A549 (cell line): ENCODE measurements around the gene KHSRP. TPM values are rescaled to one million over a fixed set of nuclear protein-coding genes. Genes with fewer than 3 reads are reported as not detected.

Source experiments
- ATAC-seq, 2 experiments: fragments of 200-7000 bp in 1 of 2; fragments of >200 bp in 1 of 2; cut with Nextera tagmentation in 1 of 2; cut with Tn5 transposase in 1 of 2; 3 replicates each; pipeline versions ENCODE4 v1.8.0 to v1.9.1; 2018 to 2020; ENCODE audit warnings: mild to moderate bottlenecking in 1 of 2, moderate library complexity in 1 of 2
- CTCF ChIA-PET: fragments of 300-600 bp; sonication (Branson Sonifier 250); formaldehyde crosslinking; extraction: SDS; loops from one replicate; lab custom pipeline; 2021; ENCODE audit warnings: antibody characterized with exemption, inconsistent platforms; lab: Yijun Ruan, JAX
- POLR2A ChIA-PET: fragments of 350-600 bp; formaldehyde crosslinking; extraction: SDS; loops from one replicate; lab custom pipeline; 2021; ENCODE audit warnings: antibody characterized with exemption, inconsistent platforms; lab: Yijun Ruan, JAX
- DNase-seq, 2 experiments: peaks; one replicate each; pipeline versions ENCODE4 v3.0.0 to v3.0.0-alpha.2; 2011 to 2016; ENCODE audit warnings: low read depth in 1 of 2, low spot score in 1 of 2
- FAIRE-seq: peaks from 2 replicates; lab custom pipeline; 2011; peaks lifted over from hg19 to GRCh38; lab: Jason Lieb, UNC
- H3K27ac ChIP-seq, 2 experiments: fragments of >200 bp; sonication (Bioruptor Twin); formaldehyde crosslinking; 3 replicates each; pipeline ENCODE4 v1.5.1; 2016 to 2017
- H3K4me1 ChIP-seq: fragments of >200 bp; sonication (Bioruptor Twin); formaldehyde crosslinking; 3 replicates; pipeline ENCODE4 v1.6.1; 2016
- H3K4me2 ChIP-seq: fragments of >200 bp; sonication (Bioruptor Twin); formaldehyde crosslinking; 3 replicates; pipeline ENCODE4 v1.6.1; 2016
- H3K4me3 ChIP-seq: fragments of >200 bp; sonication (Bioruptor Twin); formaldehyde crosslinking; 3 replicates; pipeline ENCODE4 v1.5.1; 2016
- H3K9me3 ChIP-seq: fragments of >200 bp; sonication (Bioruptor Twin); formaldehyde crosslinking; 3 replicates; pipeline ENCODE4 v1.6.1; 2016
- BHLHE40 ChIP-seq: IDR thresholded peaks from 2 replicates; pipeline ENCODE4 v1.6.1; 2012; ENCODE audit warnings: low read depth, low read length, inconsistent platforms
- CBX8 ChIP-seq: fragments of 200-600 bp; sonication (generic); IDR thresholded peaks from 2 replicates; pipeline ENCODE4 v1.6.1; 2016
- CEBPB ChIP-seq, 2 experiments: fragments of >200 bp in 1 of 2; sonication (Bioruptor Twin) in 1 of 2; formaldehyde crosslinking in 1 of 2; IDR thresholded peaks; 2 replicates each; pipeline ENCODE4 v1.6.1; 2012 to 2016
- CHD4 ChIP-seq: fragments of 200-600 bp; sonication (generic); IDR thresholded peaks from 2 replicates; pipeline ENCODE4 v1.6.1; 2016; ENCODE audit warnings: antibody characterized with exemption, mild to moderate bottlenecking, borderline replicate concordance
- CTCF ChIP-seq: fragments of >200 bp; sonication (Bioruptor Twin); formaldehyde crosslinking; IDR thresholded peaks from 3 replicates; pipeline ENCODE4 v1.5.1; 2016
- E2F6 ChIP-seq: IDR thresholded peaks from 2 replicates; pipeline ENCODE4 v1.6.1; 2012; ENCODE audit warnings: low read depth, borderline replicate concordance
- EHMT2 ChIP-seq: fragments of 200-600 bp; sonication (generic); IDR thresholded peaks from 2 replicates; pipeline ENCODE4 v1.6.1; 2016; ENCODE audit warnings: antibody characterized with exemption, low read depth, mild to moderate bottlenecking, moderate library complexity
- ESRRA ChIP-seq: fragments of 150-350 bp; IDR thresholded peaks from 2 replicates; pipeline ENCODE4 v1.6.1; 2014; ENCODE audit warnings: mild to moderate bottlenecking, low read length, borderline replicate concordance
- FOSL2 ChIP-seq, 2 experiments: fragments of 450-650 bp in 1 of 2; fragments of >200 bp in 1 of 2; sonication (Bioruptor Twin) in 1 of 2; formaldehyde crosslinking; IDR thresholded peaks; 2 replicates each; pipeline versions ENCODE4 v1.5.0 to v1.6.1; 2016 to 2020; ENCODE audit warnings: mild to moderate bottlenecking in 1 of 2, moderate library complexity in 1 of 2
- GATA3 ChIP-seq: IDR thresholded peaks from 2 replicates; pipeline ENCODE4 v1.6.1; 2012; ENCODE audit warnings: borderline replicate concordance
- HDAC2 ChIP-seq: fragments of 200-600 bp; sonication (generic); IDR thresholded peaks from 2 replicates; pipeline ENCODE4 v1.6.1; 2016
- HES2 ChIP-seq: fragments of >200 bp; sonication (Bioruptor Twin); formaldehyde crosslinking; IDR thresholded peaks from 2 replicates; pipeline ENCODE4 v1.6.1; 2016
- HEYL ChIP-seq: fragments of 250-450 bp; sonication (Bioruptor Pico); IDR thresholded peaks from 2 replicates; pipeline ENCODE4 v1.8.0; 2021; ENCODE audit warnings: mild to moderate bottlenecking, moderate library complexity
- HMGXB4 ChIP-seq: fragments of 250-450 bp; sonication (Bioruptor Pico); IDR thresholded peaks from 2 replicates; pipeline ENCODE4 v1.5.0; 2021; ENCODE audit warnings: mild to moderate bottlenecking, moderate library complexity, borderline replicate concordance
- JUNB ChIP-seq: fragments of >200 bp; sonication (Bioruptor Twin); formaldehyde crosslinking; IDR thresholded peaks from 2 replicates; pipeline ENCODE4 v1.6.1; 2016
- MAX ChIP-seq: IDR thresholded peaks from 2 replicates; pipeline ENCODE4 v1.6.1; 2012
- MAZ ChIP-seq: fragments of 150-350 bp; IDR thresholded peaks from 2 replicates; pipeline ENCODE4 v1.6.1; 2014; ENCODE audit warnings: antibody characterized with exemption, low read depth, low read length, borderline replicate concordance
- PBX3 ChIP-seq: IDR thresholded peaks from 2 replicates; pipeline ENCODE4 v1.6.1; 2012
- PHF8 ChIP-seq: fragments of 200-600 bp; sonication (generic); IDR thresholded peaks from 2 replicates; pipeline ENCODE4 v1.6.1; 2016; ENCODE audit warnings: low read depth, mild to moderate bottlenecking, antibody characterized with exemption, moderate library complexity, borderline replicate concordance
- POLR2A ChIP-seq: IDR thresholded peaks from 2 replicates; pipeline ENCODE4 v1.6.1; 2012; ENCODE audit warnings: mild to moderate bottlenecking, low read length
- RAD21 ChIP-seq, 2 experiments: fragments of >200 bp in 1 of 2; sonication (Bioruptor Twin) in 1 of 2; formaldehyde crosslinking in 1 of 2; IDR thresholded peaks in 1 of 2; conservative IDR thresholded peaks in 1 of 2; 2 replicates in 1 of 2; 3 replicates in 1 of 2; pipeline ENCODE4 v1.6.1; 2012 to 2018; ENCODE audit warnings: inconsistent platforms in 1 of 2
- RFX5 ChIP-seq: fragments of 450-650 bp; IDR thresholded peaks from 2 replicates; pipeline ENCODE4 v1.7.1; 2014; ENCODE audit warnings: antibody characterized with exemption, mild to moderate bottlenecking, moderate library complexity
- TFCP2L1 ChIP-seq: fragments of 250-450 bp; sonication (Bioruptor Pico); IDR thresholded peaks from 2 replicates; pipeline ENCODE4 v1.5.0; 2021; ENCODE audit warnings: mild to moderate bottlenecking
- WGBS: methylation state at CpG from one replicate; pipeline ENCODE4 v1.1.6; 2017; ENCODE audit errors: missing lambda C conversion rate; 5-methylcytosine and 5-hydroxymethylcytosine counted together
- polyA plus RNA-seq, 4 experiments: library from polyadenylated mRNA; depleted of rRNA in 3 of 4; stranded (reverse); fragments of >200 nt; fragmentation: RNase III in 1 of 4; extraction: RNeasy Plus Mini Kit Qiagen cat#74134 plus additional on column Dnase treatment in 1 of 4; gene quantifications; 2 replicates in 3 of 4; 3 replicates in 1 of 4; pipeline ENCODE4 v1.2.3, GENCODE V29; 2011 to 2017
- TF ChIP-seq, protein P1 (sequence below): fragments of >200 bp; sonication (Bioruptor Twin); formaldehyde crosslinking; IDR thresholded peaks from 3 replicates; pipeline ENCODE4 v1.6.1; 2016
- TF ChIP-seq, protein P2 (sequence below): fragments of 250-450 bp; sonication (Bioruptor Pico); IDR thresholded peaks from 2 replicates; pipeline ENCODE4 v1.5.0; 2020; ENCODE audit warnings: low read depth, mild to moderate bottlenecking, moderate library complexity

KHSRP gene
- polyA plus RNA-seq, 2 of the 4 experiments (the other 2 are of a cell fraction) = 54.3 to 192 TPM

GRCh38 chr19:6384381-6384780, 40.2 kb downstream of the KHSRP start:
- Histone ChIP-seq H3K4me1 (no peaks in the 10 kb centered on the region), H3K27ac (no peak overlapping the region), H3K4me3 (no peak overlapping the region), H3K4me2 (no peak overlapping the region), H3K9me3 (no peaks in the 10 kb centered on the region)
- WGBS = 93% methylated on average over 4 of the region's 4 CpGs
- TF ChIP-seq MAZ (no peak), PBX3 (no peak), HEYL (no peak), JUNB (no peak), HDAC2 (no peak), CBX8 (no peak), RAD21 (conservative IDR thresholded peaks at IDR 0.05 in 1 of 2, IDR thresholded peaks at IDR 0.05 in 1 of 2) (no peak), BHLHE40 (no peak), TFCP2L1 (no peak), E2F6 (no peak), FOSL2 (IDR thresholded peaks at IDR 0.05) (no peak), FOSL2 (CRISPR knock-in tag; IDR thresholded peaks at IDR 0.05) (no peak), ESRRA (no peak), CEBPB (IDR thresholded peaks at IDR 0.05) (no peak), MAX (no peak)
- TF ChIP-seq, protein P1, sequence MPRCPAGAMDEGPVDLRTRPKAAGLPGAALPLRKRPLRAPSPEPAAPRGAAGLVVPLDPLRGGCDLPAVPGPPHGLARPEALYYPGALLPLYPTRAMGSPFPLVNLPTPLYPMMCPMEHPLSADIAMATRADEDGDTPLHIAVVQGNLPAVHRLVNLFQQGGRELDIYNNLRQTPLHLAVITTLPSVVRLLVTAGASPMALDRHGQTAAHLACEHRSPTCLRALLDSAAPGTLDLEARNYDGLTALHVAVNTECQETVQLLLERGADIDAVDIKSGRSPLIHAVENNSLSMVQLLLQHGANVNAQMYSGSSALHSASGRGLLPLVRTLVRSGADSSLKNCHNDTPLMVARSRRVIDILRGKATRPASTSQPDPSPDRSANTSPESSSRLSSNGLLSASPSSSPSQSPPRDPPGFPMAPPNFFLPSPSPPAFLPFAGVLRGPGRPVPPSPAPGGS = no peak
- DNase-seq = no peak
- no peak for ATAC-seq
- FAIRE-seq = no peak
- POLR2A ChIA-PET = no interaction called here
- CTCF ChIA-PET = no interaction called here

DNA sequence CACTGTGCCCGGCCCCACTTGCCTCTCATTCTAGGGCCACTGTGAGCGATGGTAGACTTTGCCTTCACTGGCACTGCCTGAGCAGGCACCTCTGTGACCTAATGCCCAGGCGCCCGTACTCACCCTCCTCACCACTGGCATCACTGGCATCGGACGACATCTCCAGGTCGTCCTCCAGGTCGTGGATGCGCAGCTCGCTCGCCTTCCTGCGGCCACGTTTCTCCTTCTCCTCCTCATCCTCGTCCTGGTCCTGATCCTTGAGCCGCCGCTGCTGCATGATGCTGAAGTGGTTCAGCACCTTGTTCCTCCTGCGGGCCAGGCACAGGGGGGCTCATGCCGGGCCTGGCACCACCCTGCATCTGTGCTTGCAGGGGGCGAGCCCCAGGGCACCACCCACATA, 41.4 kb downstream of the KHSRP start:
- ChIA-PET POLR2A (no interaction called here), CTCF (no interaction called here)
- H3K4me2 ChIP-seq = no peak overlapping the region
- DNase-seq = no peak
- TF ChIP-seq HES2 = no peak
- TF ChIP-seq E2F6 = no peak
- no peak for TF ChIP-seq CTCF
- TF ChIP-seq, protein P2, sequence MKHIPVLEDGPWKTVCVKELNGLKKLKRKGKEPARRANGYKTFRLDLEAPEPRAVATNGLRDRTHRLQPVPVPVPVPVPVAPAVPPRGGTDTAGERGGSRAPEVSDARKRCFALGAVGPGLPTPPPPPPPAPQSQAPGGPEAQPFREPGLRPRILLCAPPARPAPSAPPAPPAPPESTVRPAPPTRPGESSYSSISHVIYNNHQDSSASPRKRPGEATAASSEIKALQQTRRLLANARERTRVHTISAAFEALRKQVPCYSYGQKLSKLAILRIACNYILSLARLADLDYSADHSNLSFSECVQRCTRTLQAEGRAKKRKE (CRISPR knock-in tag) = no peak
- TF ChIP-seq POLR2A = no peak
- TF ChIP-seq CHD4 = no peak
- TF ChIP-seq HMGXB4 = no peak
- TF ChIP-seq GATA3 = no peak
- TF ChIP-seq CEBPB (IDR thresholded peaks at IDR 0.05) = no peak
- TF ChIP-seq, protein P1 = no peak
- no peak for TF ChIP-seq PHF8
- TF ChIP-seq RFX5 = no peak
- no peak for TF ChIP-seq EHMT2
- TF ChIP-seq, all 56 proteins: peak for 0
- no peak for ATAC-seq
- Histone ChIP-seq H3K27ac (no peak overlapping the region), H3K4me1 (no peaks in the 10 kb centered on the region), H3K4me3 (no peak overlapping the region), H3K9me3 (no peaks in the 10 kb centered on the region)
- no peak for FAIRE-seq
- 96% methylated on average over 19 of the region's 19 CpGs for WGBS
